Iris pigment epithelial cell (primary cell): ENCODE data around the gene CLN3.
"Not testable (repeated sequence)": the region's sequence is repeated elsewhere in the genome, so short reads cannot be mapped to it uniquely, and the experiment has no call there.

Source experiments
- DNase-seq: peaks from one replicate; pipeline ENCODE4 v3.0.0-alpha.2; 2011; ENCODE audit warnings: low read depth

CLN3 gene

DNA sequence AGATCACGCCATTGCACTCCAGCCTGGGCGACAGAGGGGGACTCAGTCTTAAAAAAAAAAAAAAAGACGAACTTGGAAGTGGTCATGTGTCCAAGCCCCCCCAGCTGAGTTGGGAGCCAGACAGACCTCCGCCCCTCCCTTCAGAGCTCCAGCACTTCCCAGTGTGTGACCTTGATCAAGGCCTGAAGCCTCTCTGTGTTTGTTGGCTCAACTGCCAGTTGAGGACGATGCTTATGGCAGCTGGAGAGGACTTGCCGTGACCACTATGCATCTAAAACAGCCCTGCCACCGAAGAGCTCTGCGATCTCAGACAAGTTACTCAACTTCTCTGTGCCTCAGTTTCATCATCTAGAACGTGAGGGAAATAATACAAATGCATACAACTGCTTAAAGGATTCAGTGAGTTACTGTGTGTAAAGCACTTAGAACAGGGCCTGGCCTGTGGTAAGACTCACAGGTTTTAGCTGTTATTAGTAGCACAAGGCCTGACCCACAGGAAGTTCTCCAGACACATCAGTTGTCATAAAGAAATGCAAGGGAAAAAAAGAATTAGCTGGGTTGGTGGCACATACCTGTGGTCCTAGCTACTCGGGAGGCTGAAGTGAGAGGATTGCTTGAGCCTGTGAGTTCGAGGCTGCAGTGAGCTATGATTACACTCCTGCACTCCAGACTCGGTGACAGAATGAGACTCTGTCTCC, 21.8 kb upstream of the CLN3 start:
- DNase-seq, result peak; percentile 20

DNA sequence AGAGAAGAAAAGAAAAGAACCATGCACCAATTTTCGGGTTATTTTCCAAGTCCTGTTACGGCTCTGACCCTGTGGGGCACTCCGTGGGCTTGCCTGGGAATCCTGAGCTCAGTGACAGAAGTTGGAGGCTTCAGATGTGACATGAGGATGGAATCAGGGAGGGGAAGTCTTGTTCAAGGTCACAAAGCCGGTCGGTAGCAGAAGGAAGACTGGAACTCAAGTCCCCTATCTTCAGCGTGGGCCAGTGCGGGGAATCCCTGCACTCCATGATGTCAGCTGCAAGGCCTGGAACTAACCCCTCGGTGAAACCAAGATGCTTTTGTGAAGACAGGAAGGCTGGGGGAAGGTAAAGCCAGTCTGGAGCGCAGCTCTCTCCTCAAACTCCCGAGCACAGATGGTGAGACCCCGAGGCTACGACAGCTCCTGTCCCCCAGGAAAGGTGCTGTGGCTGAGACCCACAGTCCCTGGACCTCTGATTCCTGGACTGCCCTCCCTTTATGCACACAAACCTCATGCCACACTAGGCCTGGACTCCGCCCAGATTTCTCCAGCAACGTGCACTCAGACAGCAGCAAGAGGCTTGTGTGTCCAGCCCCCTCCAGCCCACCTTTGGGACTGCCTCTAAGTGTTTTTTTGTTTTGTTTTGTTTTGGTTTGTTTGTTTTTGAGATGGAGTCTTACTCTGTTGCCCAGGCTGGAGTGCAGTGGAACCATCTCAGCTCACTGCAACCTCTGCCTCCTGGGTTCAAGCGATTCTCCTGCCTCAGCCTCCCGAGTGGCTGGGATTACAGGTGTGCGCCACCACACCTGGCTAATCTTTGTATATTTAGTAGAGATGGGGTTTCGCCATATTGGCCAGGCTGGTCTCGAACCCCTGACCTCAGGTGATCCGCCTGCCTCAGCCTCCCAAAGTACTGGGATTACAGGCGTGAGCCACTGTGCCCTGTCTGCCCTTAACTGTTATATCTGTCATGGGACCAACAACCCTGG, 20.2 kb upstream of the CLN3 start:
- no peak for DNase-seq

DNA sequence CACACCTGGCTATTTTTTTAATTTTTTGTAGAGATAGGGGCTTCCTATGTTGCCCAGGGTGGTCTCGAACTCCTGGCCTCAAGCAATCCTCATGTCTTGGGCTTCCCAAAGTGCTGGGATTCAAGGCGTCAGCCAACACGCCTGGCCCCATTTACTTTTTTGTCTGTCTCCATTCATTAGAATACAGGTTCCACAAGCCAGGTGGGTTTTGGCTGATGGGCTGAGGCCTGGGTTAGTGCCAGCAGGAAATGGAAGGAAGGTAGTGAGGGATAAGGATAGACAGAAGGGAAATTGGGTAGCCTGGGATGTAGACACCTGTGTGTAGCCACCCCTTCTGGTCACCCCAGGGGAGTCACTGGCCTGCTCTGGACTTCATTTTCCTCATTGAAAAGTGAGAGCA, 19.2 kb upstream of the CLN3 start:
- no peak for DNase-seq

DNA sequence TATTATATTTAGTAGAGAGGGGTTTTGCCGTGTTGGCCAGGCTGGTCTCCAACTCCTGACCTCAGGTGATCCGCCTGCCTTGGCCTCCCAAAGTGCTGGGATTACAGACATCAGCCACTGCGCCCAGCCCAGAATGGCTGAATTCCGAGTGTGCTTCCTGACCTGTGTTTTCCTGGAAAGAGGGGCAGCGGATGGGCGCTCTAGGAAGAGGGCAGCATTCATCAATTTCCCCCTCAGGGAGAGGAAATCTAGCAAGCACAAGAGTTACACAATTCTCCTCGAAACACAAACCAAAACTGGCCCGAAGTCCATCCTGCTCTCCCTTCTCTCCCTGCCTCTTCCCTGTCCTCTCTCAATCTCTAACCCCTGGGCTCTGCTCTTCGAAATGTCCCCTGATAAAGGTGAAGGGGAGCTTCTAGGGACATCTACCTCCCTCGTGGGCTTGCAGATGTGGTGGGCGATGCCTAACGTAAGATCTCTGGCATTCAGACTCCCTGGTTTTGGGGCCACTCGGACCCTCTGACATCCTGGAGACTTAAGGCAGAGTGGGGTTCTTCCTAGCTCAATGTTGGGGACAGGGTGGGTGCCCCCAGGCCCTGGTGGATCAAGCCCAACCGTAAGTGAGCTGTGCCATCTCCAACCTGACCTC, 13.7 kb upstream of the CLN3 start:
- no peak for DNase-seq

DNA sequence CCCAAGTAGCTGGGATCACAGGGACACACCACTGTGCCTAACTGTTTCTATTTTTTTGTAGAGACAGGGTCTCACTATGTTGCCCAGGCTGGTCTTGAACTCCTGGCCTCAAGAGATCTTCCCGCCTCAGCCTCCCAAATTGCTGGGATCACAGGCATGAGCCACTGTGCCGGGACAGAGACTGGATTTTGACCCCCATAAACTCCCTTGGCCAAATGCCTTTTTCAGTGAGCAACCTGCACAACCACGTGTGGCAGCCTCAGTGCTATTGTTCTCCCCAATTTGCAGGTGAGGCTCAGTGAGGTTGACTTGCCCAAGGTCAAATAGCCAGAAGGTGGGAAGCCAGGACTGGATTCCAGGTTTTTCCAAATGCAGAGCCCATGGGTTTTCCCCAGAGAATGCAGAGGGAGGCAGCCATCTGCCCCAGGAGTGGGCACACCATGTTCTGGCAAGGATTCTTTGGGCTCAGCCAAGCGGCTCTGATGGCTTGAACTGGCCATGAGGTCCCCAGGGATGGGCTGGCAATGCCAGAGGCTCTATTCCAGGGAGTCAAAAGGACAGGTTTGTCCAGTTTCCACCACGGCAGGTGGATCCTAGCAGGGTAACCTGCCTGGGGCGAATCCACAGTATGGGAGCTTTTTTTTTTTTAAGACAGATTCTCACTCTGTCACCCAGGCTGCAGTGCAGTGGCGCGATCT, 13.0 kb upstream of the CLN3 start:
- no peak for DNase-seq

DNA sequence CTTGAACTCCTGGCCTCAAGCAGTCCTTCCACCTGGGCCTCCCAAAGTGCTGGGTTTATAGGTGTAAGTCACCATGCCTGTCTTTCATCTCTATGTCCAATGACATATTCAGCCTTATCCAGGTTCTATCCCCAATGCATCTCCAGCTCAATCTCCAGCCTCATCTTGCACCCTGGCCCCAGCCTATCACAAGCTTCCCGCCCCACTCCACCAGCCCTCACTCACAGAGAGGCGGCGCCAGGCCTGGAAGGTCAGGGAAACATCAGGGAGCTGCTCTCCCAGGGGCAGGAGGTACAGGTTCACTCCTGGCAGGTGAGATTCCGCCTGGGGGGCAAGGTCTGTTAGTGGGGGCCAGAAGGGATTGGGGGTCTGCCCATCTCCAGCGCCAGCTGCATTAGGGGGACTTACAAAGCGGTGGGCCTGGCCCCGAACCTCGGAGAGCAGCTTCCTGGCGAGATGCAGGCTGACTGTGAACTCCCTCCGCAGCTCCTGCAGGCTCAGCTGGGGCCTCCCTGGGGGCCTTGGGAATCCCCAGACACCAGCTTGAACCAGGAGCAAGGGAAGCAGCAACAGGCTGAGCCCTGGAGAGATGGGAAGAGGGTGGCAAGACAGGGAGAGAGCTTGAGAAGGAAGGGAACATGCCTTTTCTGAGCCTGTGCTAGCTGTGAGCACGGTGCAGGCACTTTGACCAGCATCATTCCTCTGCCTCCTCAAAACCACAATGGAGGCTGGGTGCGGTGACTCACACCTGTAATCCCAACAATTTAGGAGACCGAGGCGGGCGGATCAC, 11.8 kb upstream of the CLN3 start:
- no peak for DNase-seq

DNA sequence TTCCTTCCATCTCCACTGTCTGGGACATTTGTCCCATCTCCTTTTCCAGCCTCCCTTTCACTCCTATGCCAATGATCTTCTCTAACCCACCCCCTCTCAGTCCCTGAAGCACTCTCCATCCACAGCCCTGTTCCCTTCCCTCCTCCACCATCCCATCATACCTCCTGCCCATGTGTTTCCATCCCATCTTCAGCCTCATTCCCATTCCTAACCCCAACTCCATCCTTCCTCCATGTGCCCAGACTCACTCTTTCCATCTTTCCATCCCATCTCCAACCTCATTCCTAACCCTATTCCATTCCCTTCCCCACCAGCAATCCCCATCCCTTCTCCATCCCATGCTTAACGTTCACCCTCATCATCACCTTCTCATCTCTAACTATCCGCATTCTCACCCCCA, 10.4 kb upstream of the CLN3 start:
- DNase-seq, result no peak

DNA sequence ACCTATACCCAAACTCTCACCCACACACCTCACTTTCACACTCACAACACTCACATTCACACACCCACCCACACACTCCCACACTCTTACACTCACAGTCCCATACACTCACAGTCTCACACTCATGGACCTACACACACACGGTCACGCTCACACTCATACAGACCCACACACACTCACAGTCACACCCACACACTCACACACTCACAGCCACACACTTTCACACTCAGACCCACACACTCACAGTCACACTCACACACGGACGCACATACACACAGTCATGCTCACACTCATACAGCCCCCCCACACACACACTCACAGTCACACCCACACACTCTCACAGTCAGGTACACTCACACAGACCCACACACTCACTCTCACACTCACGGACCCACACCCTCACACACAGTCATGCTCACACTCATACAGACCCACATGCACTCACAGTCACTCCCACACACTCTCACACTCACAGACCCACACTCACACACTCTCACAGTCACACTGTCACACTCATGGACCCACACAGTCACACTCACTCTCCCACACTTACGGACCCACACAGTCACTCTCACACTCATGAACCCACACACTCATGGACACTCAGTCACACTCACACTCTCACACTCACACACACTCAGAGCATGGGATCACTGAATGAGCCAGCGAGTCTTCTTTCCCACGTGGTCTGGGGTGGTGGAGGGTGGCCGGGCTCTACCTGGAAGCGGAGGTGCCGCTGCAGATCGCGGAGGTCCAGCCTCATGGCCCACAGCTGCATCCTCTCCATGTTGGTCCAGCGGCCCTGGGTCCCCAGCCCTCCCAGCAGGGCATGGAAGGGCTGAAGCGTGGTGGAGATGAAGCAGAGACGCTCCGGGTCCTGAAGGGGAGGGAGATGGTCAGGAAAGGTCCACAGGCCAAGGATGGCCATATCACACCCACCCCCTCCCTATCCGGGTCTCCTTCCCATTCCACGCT, 9.7 kb upstream of the CLN3 start:
- DNase-seq, result no peak

DNA sequence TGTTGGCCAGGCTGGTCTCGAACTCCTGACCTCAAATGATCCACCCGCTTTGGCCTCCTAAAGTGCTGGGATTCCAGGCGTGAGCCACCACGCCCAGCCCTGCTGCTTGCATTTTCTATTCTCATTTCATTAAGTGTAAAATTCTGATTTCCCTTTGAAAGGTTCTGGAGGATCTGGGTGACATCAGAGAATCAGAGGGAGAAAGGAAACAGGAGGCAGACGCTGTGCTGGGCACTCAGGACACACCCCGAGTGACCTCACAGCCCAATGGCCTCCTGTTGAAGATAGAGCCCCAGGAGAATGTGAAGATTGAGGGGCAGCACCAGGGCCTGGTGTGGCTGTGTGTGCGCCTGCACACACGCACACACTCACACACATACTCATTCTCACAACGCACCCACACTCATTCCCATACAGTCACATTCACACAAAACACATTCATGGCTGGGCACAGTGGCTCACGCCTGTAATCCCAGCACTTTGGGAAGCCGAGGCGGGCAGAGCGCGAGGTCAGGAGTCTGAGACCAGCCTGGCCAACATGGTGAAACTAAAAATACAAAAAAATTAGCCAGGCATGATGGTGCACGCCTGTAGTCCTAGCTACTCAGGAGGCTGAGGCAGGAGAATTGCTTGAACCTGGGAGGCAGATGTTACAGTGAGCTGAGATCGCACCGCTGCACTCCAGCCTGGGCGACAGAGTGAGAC, 8.8 kb upstream of the CLN3 start:
- DNase-seq, result not testable (repeated sequence)

DNA sequence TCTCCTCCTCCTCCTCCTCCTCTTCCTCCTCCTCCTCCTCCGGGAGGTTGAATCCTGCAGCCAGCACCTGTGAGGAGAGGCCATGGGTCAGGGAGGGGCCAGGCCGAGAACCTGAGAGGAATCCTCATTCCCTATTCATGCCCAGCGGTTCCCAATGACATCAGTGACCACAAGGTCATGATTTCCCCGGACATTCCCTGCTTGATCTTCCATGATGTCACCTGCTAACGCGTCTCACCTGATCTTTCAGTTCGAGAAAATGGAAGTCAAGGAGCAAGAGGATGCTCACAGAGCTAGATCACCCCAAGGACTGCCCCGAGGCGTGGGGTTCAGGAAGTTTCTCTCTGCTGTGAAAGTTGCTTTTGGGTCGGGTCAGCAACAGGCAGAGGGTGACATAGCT, 8.0 kb upstream of the CLN3 start:
- no peak for DNase-seq

DNA sequence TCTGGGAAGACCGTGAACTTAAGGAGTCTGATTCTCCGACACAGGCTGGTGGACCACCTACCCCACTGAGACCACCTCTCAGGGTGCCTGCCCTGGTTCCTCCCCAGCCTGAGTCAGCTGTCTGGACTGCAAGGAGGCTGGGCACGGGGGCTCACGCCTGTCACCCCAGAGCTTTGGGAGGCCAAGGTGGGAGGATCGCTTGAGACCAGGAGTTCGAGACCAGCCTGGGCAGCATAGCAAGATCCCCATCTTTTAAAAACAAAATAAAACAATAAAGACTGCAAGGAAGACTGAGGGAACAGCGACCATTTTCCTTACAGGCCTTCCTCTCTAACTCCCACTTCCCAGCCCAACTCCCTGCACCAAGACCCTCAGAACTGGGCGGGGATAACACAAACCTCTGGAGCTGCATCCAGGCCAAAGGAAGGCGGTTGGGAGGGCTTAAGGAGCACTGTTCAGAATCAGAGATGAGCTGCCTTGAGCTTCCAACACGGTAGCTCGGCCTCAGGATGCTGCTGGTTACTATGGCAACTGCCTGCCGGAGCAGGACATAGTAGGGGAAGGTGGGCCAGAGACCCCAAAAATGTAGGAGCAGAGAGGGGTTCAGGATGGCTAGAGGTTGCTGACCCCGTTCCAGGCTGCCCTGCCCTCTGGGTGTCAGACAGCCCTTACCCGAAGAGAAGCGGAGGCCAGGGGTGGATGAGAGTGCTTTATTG, 7.0 kb upstream of the CLN3 start:
- no peak for DNase-seq

DNA sequence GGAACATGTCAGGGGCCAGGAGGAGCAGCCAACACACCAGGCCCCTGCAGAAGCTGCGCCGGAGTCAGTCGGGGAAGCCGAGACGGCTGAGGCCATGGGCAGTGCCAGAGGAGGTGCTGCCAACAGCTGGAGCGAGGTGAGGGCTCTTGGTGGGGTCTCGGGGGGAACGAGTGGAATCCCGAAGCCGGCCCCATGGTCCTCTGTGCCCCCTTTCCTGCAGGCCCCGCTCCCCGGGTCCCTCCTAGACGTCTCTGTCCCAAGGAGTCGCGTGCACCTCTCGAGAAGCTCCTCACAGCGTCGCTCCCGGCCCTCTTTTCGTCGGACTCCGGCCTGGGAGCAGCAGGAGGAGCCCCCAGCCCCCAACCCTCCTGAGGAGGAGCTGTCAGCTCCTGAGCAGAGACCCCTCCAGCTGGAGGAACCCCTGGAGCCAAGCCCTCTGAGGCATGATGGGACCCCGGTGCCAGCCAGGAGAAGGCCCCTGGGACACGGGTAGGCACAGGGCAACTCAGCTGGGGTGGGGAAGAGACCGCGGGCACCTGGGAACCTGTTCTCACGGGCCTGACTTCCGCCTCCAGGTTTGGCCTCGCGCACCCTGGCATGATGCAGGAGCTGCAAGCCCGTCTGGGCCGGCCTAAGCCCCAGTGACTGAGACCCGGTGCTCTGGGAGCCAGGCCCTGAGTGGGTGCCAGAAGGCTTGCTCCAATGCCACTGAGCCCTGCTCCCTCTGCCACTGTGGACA, 6.2 kb upstream of the CLN3 start:
- DNase-seq, result no peak

DNA sequence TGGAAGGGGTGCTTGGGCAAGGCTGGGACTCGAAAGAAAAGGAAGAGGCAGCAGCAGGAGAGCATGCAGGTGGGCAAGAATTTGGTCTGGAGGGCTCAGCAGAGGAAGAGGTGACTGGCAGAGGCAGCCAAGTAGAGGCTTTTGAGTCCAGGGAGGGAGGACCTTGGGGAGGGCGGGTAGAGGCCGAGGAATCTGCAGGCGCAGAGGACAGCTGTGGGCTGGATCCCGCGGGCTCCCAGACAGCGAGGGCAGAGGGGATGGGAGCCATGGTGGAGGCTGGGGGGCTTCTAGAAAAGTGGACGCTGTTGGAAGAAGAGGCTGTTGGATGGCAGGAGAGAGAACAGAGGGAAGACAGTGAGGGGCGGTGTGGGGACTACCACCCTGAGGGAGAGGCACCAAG, 5.5 kb upstream of the CLN3 start:
- no peak for DNase-seq

DNA sequence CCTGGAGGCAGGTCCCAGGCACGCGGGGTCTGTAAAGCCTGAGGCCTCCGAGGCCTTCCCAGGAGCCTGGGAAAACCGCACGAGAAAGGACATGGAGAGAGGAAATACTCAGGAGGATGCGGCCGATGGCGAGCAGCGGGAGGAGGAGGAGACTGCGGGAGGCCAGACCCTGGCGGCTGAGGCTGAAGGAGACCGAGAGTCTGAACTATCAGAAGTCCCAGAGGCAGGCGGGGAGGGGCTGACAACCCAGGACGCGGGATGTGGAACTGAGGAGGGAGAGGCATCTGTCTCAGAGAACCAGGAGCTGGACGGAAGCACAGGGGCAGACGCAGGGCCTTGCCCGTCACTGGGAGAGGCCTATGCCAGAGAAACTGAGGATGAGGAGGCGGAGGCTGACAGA, 5.0 kb upstream of the CLN3 start:
- no peak for DNase-seq

DNA sequence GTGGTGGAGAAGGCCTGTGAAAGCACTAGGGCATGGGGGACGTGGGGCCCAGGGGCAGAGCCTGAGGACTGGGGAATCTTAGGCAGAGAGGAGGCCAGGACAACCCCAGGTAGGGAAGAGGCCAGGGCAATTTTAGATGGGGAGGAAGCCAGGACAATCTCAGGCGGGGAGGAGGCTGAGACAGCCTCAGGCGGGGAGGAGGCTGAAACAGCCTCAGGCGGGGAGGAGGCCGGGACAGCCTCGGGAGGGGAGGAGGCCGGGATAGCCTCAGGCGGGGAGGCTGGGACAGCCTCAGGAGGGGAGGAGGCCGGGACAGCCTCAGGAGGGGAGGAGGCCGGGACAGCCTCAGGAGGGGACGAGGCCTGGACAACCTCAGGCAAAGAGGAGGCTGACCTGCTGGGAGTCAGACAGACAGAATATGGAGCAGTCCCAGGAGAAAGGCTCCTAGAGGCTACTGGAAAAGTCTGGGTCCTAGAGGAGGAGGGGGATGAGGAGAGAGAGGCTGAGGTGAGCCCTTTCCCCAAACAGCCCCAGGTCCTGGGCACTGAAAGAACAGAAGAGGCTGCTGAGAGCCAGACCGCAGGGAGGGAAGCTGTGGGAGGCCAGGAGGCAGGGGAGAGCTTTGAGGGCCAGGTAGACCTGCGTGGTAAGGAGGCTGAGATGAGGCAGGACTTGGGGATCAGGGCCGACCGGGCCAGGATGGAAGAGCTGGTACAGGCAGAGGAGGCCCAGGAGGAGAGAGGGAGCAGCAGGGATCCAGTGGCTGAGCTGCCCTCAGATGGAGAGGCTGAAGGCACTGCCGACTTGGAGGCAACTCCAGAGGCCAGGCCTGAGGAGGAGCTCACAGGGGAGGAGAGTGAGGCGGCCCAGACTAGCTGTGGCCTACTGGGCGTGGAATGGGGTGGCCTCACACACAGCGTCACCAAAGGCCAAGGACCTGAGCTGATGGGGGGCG, 4.2 kb upstream of the CLN3 start:
- DNase-seq, result no peak

DNA sequence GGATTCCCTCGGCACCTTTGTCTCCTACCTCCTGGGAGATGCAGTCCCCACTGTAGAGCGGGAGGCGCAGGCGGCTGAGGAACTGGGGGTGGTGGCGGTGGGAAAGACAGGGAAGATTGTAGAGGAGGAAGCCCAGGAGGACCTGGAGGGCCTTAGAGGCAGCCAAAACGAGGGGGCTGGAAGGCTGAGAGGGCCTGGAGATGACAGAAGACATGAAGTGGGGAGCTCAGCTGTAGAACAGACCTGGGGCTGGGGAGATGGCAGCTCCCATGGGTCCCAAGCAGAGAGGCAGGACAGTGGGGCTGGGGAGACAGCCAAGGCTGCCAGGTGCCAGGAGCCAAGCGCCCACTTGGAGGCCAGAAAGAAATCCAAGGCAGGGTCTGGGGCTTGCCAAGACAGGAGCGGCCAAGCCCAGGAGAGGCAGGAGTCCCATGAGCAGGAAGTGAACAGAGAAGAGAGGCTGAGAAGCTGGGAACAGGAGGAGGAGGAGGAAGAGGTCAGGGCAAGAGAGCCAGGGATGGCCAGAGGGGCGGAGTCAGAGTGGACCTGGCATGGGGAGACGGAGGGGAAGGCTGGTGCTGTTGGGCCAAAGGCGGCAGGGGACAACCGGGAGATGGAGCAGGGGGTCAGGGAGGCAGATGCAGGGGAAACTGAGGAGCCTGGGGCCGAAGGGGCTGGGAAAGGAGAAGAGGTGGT, 3.4 kb upstream of the CLN3 start:
- no peak for DNase-seq
